Mesenchymal stem cell (in vitro differentiated cells and primary cell): ENCODE results near the gene PRRX1.

Experiments
- DNase-seq: peaks from one replicate; pipeline ENCODE4 v3.0.0-alpha.2; 2013
- H2AFZ ChIP-seq: one replicate; pipeline ENCODE4 v1.6.1; 2013; ENCODE audit warnings: low read depth, mild to moderate bottlenecking, control low read depth, inconsistent platforms, low read length, moderate library complexity
- H2AK5ac ChIP-seq: 2 replicates; pipeline ENCODE4 v1.6.1; 2013; ENCODE audit warnings: low read length, moderate library complexity, mild to moderate bottlenecking, inconsistent platforms; ENCODE audit not compliant: severe bottlenecking
- H2BK120ac ChIP-seq: one replicate; pipeline ENCODE4 v1.6.1; 2013; ENCODE audit warnings: low read depth, mild to moderate bottlenecking, inconsistent platforms, low read length, moderate library complexity
- H2BK12ac ChIP-seq, 2 experiments: one replicate each; pipeline ENCODE4 v1.6.1; 2013; ENCODE audit warnings: inconsistent platforms in 2 of 2, low read length in 2 of 2, mild to moderate bottlenecking in 2 of 2, moderate library complexity in 2 of 2, control low read depth in 1 of 2
- H2BK15ac ChIP-seq: one replicate; pipeline ENCODE4 v1.6.1; 2013; ENCODE audit warnings: mild to moderate bottlenecking, low read depth, inconsistent platforms; ENCODE audit not compliant: poor library complexity, severe bottlenecking
- H2BK5ac ChIP-seq: 2 replicates; pipeline ENCODE4 v1.6.1; 2013; ENCODE audit warnings: low read depth, mild to moderate bottlenecking, low read length, control low read depth, inconsistent platforms; ENCODE audit not compliant: poor library complexity, severe bottlenecking
- H3K14ac ChIP-seq, 2 experiments: one replicate each; pipeline ENCODE4 v1.6.1; 2013; ENCODE audit warnings: inconsistent platforms in 2 of 2, low read length in 2 of 2, control low read depth in 1 of 2, mild to moderate bottlenecking in 1 of 2, moderate library complexity in 1 of 2
- H3K18ac ChIP-seq, 2 experiments: one replicate each; pipeline ENCODE4 v1.6.1; 2013; ENCODE audit warnings: inconsistent platforms in 2 of 2, low read length in 2 of 2, control low read depth in 1 of 2, low read depth in 1 of 2, mild to moderate bottlenecking in 1 of 2
- H3K23ac ChIP-seq, 2 experiments: one replicate each; pipeline ENCODE4 v1.6.1; 2013; ENCODE audit warnings: inconsistent platforms in 2 of 2, low read length in 2 of 2, mild to moderate bottlenecking in 2 of 2, moderate library complexity in 2 of 2, control low read depth in 1 of 2
- H3K27ac ChIP-seq: 2 replicates; pipeline ENCODE4 v1.5.1; 2013; ENCODE audit warnings: mild to moderate bottlenecking, moderate library complexity, low read length, control low read depth, inconsistent platforms; ENCODE audit not compliant: poor library complexity, severe bottlenecking
- H3K27me3 ChIP-seq, 2 experiments: 2 replicates each; pipeline versions ENCODE4 v1.6.1 to v1.7.0; 2013; ENCODE audit warnings: low read length in 2 of 2, mild to moderate bottlenecking in 2 of 2, moderate library complexity in 2 of 2, control low read depth in 1 of 2, inconsistent platforms in 1 of 2; ENCODE audit not compliant: control insufficient read depth in 1 of 2, insufficient read depth in 1 of 2
- H3K36me3 ChIP-seq, 2 experiments: 2 replicates each; pipeline versions ENCODE4 v1.6.1 to v1.7.0; 2013; ENCODE audit warnings: low read length in 2 of 2, control low read depth in 1 of 2, inconsistent platforms in 1 of 2, low read depth in 1 of 2, mild to moderate bottlenecking in 1 of 2; ENCODE audit not compliant: insufficient read depth in 2 of 2, control insufficient read depth in 1 of 2
- H3K4ac ChIP-seq, 2 experiments: one replicate each; pipeline ENCODE4 v1.6.1; 2013; ENCODE audit warnings: inconsistent platforms in 2 of 2, low read length in 2 of 2, mild to moderate bottlenecking in 2 of 2, moderate library complexity in 2 of 2, control low read depth in 1 of 2, low read depth in 1 of 2
- H3K4me1 ChIP-seq: 2 replicates; pipeline ENCODE4 v1.6.1; 2013; ENCODE audit warnings: low read depth, low read length, control low read depth; ENCODE audit not compliant: control insufficient read depth, insufficient read depth
- H3K4me2 ChIP-seq: 2 replicates; pipeline ENCODE4 v1.6.1; 2013; ENCODE audit warnings: low read length, mild to moderate bottlenecking, inconsistent platforms; ENCODE audit not compliant: poor library complexity, severe bottlenecking
- H3K4me3 ChIP-seq, 2 experiments: 2 replicates each; pipeline versions ENCODE4 v1.5.1 to v1.7.0; 2013; ENCODE audit warnings: low read length in 2 of 2, mild to moderate bottlenecking in 2 of 2, control low read depth in 1 of 2, low read depth in 1 of 2; ENCODE audit not compliant: insufficient read depth in 1 of 2
- H3K79me1 ChIP-seq: replicated peaks from 2 replicates; pipeline ENCODE4 v1.6.1; 2013; ENCODE audit warnings: mild to moderate bottlenecking, control low read depth, low read length, inconsistent platforms; ENCODE audit not compliant: poor library complexity, severe bottlenecking
- H3K9ac ChIP-seq: 2 replicates; pipeline ENCODE4 v1.7.0; 2013; ENCODE audit warnings: mild to moderate bottlenecking, low read length, moderate library complexity
- H3K9me3 ChIP-seq: 2 replicates; pipeline ENCODE4 v1.7.0; 2013; ENCODE audit warnings: mild to moderate bottlenecking, low read length; ENCODE audit not compliant: control insufficient read depth
- H4K8ac ChIP-seq: one replicate; pipeline ENCODE4 v1.6.1; 2013; ENCODE audit warnings: inconsistent platforms, mild to moderate bottlenecking, low read length, moderate library complexity
- H4K91ac ChIP-seq: one replicate; pipeline ENCODE4 v1.6.1; 2013; ENCODE audit warnings: mild to moderate bottlenecking, low read length, inconsistent platforms
- WGBS: methylation state at CpG from one replicate; pipeline ENCODE4 v1.1.7; 2013; ENCODE audit warnings: mixed read lengths; 5-methylcytosine and 5-hydroxymethylcytosine counted together

PRRX1 gene

DNA sequence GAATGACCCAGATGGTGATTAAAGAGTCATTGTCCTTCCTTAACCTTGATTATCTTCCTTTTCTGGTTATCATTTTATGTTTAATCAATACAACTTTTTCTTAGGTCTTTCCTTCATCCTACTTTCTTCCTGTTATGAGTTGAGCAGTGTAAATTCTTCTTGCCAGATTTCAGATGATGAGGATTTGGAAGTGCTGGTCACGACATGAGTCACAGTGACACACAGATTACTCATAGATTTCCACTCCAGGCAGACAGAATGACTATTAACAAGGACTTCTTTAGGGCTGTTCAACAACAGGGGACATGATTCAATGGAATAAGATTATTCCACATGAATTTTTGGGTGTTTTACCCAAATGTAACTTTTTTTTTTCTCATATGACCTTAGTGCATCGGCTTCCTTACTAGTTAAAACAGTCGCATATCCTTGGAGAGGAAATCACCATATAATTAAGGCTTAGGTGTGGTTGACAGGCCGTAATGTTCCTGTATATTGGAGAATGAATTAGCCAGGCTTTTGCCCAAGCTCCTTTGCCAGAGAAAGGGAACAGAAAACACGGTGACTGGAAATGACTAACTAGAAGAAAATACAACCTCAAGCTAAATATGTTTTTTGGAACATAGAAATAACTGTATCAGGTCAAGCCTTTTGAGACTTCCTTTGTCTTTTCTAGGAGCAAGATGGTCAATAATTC, 44.2 kb downstream of the PRRX1 start:
- no peaks in the 10 kb centered on the region for H3K79me1 ChIP-seq
- H3K18ac ChIP-seq, result no peak overlapping the region
- no peak overlapping the region for H2BK15ac ChIP-seq
- H2AFZ ChIP-seq, result no peak overlapping the region
- H4K91ac ChIP-seq, result no peak overlapping the region
- no peak overlapping the region for H3K14ac ChIP-seq
- H2AK5ac ChIP-seq, result no peak overlapping the region
- no peak overlapping the region for H4K8ac ChIP-seq
- H3K36me3 ChIP-seq, result peaks cover 0 to 69% of the 10 kb centered on the region in 2 experiments
- H3K9ac ChIP-seq, result peak overlapping the region; percentile 79
- H2BK120ac ChIP-seq, result no peak overlapping the region
- no peak overlapping the region for H3K23ac ChIP-seq
- no peaks in the 10 kb centered on the region for H3K9me3 ChIP-seq
- H3K4ac ChIP-seq, result no peak overlapping the region
- peak overlapping the region in 1 of 2 experiments; percentile 36 for H3K4me3 ChIP-seq
- 75% methylated on average over 1 of the region's 5 CpGs for WGBS
- H2BK12ac ChIP-seq, result no peak overlapping the region
- H3K4me1 ChIP-seq, result peaks cover 3% of the 10 kb centered on the region
- peak; percentile 94 for DNase-seq
- no peak overlapping the region for H3K4me2 ChIP-seq
- no peaks in the 10 kb centered on the region for H3K27me3 ChIP-seq
- H2BK5ac ChIP-seq, result no peak overlapping the region
- peak overlapping the region; percentile 17 for H3K27ac ChIP-seq

DNA sequence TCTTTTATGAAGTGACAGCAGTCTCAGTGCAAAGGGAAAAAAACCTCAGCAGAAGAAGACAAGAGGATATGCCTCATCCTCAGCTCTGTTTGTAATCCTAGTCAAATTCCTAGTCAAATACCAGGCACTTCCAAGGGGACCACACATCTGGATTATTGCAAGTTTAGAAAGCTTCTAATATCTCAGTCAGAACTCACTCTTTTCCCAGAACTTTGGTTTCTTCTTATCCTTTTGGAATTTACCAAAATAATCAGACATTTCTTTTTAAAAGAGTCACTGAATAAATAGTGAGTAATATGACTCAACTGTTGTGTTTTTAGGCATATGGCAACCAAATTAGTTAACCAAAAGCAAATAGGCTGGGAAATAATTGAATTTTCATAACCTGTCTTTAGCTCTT, 47.8 kb downstream of the PRRX1 start:
- no peaks in the 10 kb centered on the region for H3K79me1 ChIP-seq
- H2BK12ac ChIP-seq, result no peak overlapping the region
- H2BK15ac ChIP-seq, result no peak overlapping the region
- no peak overlapping the region for H2BK5ac ChIP-seq
- no peak overlapping the region for H2AFZ ChIP-seq
- H3K4me1 ChIP-seq, result peaks cover 3% of the 10 kb centered on the region
- H3K23ac ChIP-seq, result no peak overlapping the region
- no peak overlapping the region for H3K4ac ChIP-seq
- H3K9ac ChIP-seq, result peak overlapping the region; percentile 65
- H2BK120ac ChIP-seq, result no peak overlapping the region
- peak; percentile 17 for DNase-seq
- H3K18ac ChIP-seq, result no peak overlapping the region
- H2AK5ac ChIP-seq, result no peak overlapping the region
- no peak overlapping the region for H4K8ac ChIP-seq
- H3K27ac ChIP-seq, result no peak overlapping the region
- no peaks in the 10 kb centered on the region for H3K9me3 ChIP-seq
- H3K4me2 ChIP-seq, result no peak overlapping the region
- no peak overlapping the region for H4K91ac ChIP-seq
- H3K27me3 ChIP-seq, result no peaks in the 10 kb centered on the region
- no peak overlapping the region for H3K14ac ChIP-seq
- H3K36me3 ChIP-seq, result peaks cover 0 to 71% of the 10 kb centered on the region in 2 experiments
- no peak overlapping the region for H3K4me3 ChIP-seq

DNA sequence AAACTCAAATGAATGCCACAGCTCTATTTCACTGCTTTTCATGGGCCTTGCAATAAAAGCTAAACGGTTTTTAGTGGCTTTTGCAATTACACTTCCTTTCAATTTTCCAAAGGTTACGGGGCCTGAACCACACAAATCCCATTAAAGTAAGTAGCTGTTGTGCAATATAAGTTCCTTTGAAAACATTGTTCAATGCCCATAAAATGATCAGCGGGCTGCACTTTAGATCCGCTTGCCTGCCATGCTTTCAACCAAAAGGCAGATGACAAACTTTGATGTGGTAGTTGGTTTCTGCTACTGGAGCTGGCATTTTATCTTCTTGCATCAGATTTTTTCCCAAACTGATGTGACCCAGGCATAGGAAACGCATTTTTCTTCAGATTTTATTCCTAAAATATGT, 50.2 kb downstream of the PRRX1 start:
- no peak overlapping the region for H2AFZ ChIP-seq

DNA sequence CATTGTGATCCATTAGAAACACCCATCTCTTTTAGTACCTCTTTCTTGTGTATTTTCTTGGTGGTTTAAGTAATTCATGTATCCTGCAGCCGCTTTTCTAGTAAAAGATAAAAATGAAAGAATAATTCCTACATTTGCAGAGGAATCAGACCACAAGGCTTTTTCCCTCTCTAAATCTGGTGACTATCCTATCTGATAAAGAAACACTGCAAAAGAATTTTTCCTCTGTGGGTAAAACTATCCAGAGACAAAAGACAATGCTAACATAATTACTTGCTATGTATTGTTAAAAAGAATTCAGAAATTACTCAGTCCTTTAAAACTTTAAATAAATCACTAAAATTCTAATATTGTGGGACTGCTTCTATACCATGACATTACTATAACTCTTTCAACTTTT, 51.0 kb downstream of the PRRX1 start:
- no peak for DNase-seq
- Histone ChIP-seq H3K14ac (no peak overlapping the region), H2BK5ac (no peak overlapping the region), H2AK5ac (no peak overlapping the region), H3K4ac (no peak overlapping the region), H3K18ac (no peak overlapping the region), H3K27ac (no peak overlapping the region), H2BK12ac (no peak overlapping the region), H2BK120ac (no peak overlapping the region), H2BK15ac (no peak overlapping the region), H4K91ac (no peak overlapping the region), H3K27me3 (no peaks in the 10 kb centered on the region), H3K9me3 (no peaks in the 10 kb centered on the region), H3K4me2 (no peak overlapping the region), H3K79me1 (no peaks in the 10 kb centered on the region), H2AFZ (no peak overlapping the region), H3K4me1 (no peaks in the 10 kb centered on the region), H4K8ac (no peak overlapping the region), H3K4me3 (no peak overlapping the region), H3K23ac (no peak overlapping the region), H3K36me3 (peaks cover 0 to 86% of the 10 kb centered on the region in 2 experiments), H3K9ac (no peak overlapping the region)
- WGBS, result no CpG with 5 or more reads among the region's 1 CpG

More for the DNA sequence above, 50.2 kb downstream of the PRRX1 start:
- Histone ChIP-seq H3K18ac (no peak overlapping the region), H2BK12ac (no peak overlapping the region), H4K8ac (no peak overlapping the region), H3K14ac (no peak overlapping the region), H3K36me3 (peaks cover 0 to 86% of the 10 kb centered on the region in 2 experiments), H2BK120ac (no peak overlapping the region), H4K91ac (no peak overlapping the region), H3K4ac (no peak overlapping the region), H2BK15ac (no peak overlapping the region), H3K79me1 (no peaks in the 10 kb centered on the region), H3K4me2 (no peak overlapping the region), H3K9ac (no peak overlapping the region), H3K23ac (no peak overlapping the region), H3K4me3 (no peak overlapping the region), H3K27me3 (no peaks in the 10 kb centered on the region), H2BK5ac (no peak overlapping the region), H3K4me1 (no peaks in the 10 kb centered on the region), H3K27ac (no peak overlapping the region), H3K9me3 (no peaks in the 10 kb centered on the region), H2AK5ac (no peak overlapping the region)
- WGBS, result 74% methylated on average over 3 of the region's 5 CpGs
- no peak for DNase-seq
